NT2/D1 (cell line): ENCODE data around the gene DDAH1.

ENCODE experiments used
- DNase-seq: peaks from one replicate; pipeline ENCODE4 v3.0.0-alpha.2; 2011; ENCODE audit warnings: low read depth, low spot score
- H3K27me3 ChIP-seq: 2 replicates; pipeline ENCODE4 v1.6.0; 2011; ENCODE audit warnings: mild to moderate bottlenecking; ENCODE audit not compliant: insufficient read length, insufficient read depth
- H3K36me3 ChIP-seq: 2 replicates; pipeline ENCODE4 v1.6.1; 2011; ENCODE audit warnings: mild to moderate bottlenecking, low read length, mixed read lengths; ENCODE audit not compliant: insufficient read depth, insufficient read length
- H3K4me1 ChIP-seq: 2 replicates; pipeline ENCODE4 v1.5.1; 2011; ENCODE audit not compliant: insufficient read depth, insufficient read length
- H3K4me3 ChIP-seq: 2 replicates; pipeline ENCODE4 v1.5.1; 2011; ENCODE audit warnings: low read depth; ENCODE audit not compliant: insufficient read length
- H3K9ac ChIP-seq: 2 replicates; pipeline ENCODE4 v1.6.0; 2011; ENCODE audit warnings: low read depth; ENCODE audit not compliant: insufficient read length
- H3K9me3 ChIP-seq: 2 replicates; pipeline ENCODE4 v1.5.1; 2011; ENCODE audit warnings: mild to moderate bottlenecking, low read length; ENCODE audit not compliant: insufficient read depth
- SUZ12 ChIP-seq: IDR thresholded peaks from 2 replicates; pipeline ENCODE4 v1.6.1; 2011; ENCODE audit not compliant: insufficient read length, insufficient read depth; ENCODE audit errors: extremely low read depth
- YY1 ChIP-seq: IDR thresholded peaks from 2 replicates; pipeline ENCODE4 v1.6.1; 2011; ENCODE audit not compliant: insufficient read length, insufficient read depth
- ZNF274 ChIP-seq: IDR thresholded peaks from 2 replicates; pipeline ENCODE4 v1.6.1; 2011; ENCODE audit warnings: mild to moderate bottlenecking, low read depth, low read length

DDAH1 gene

GRCh38 chr1:85311818-85312217 lies 153.1 kb downstream of the DDAH1 start:
- no peaks in the 10 kb centered on the region; the same call in 1 of the 2 replicates for H3K9me3 ChIP-seq
- no peaks in the 10 kb centered on the region for H3K36me3 ChIP-seq
- DNase-seq = no peak
- TF ChIP-seq ZNF274 = no peak
- TF ChIP-seq SUZ12 = no peak
- no peak for TF ChIP-seq YY1
- H3K27me3 ChIP-seq = peaks cover 3% of the 10 kb centered on the region
- no peak overlapping the region for H3K9ac ChIP-seq
- H3K4me1 ChIP-seq = no peaks in the 10 kb centered on the region
- no peak overlapping the region for H3K4me3 ChIP-seq

GRCh38 chr1:85308833-85309350 lies 156.1 kb downstream of the DDAH1 start:
- Histone ChIP-seq H3K9ac (no peak overlapping the region), H3K9me3 (no peaks in the 10 kb centered on the region), H3K27me3 (peaks cover 3% of the 10 kb centered on the region), H3K36me3 (no peaks in the 10 kb centered on the region), H3K4me3 (no peak overlapping the region), H3K4me1 (no peaks in the 10 kb centered on the region)
- DNase-seq = no peak
- TF ChIP-seq SUZ12 (no peak), ZNF274 (no peak), YY1 (no peak)

- TF ChIP-seq ZNF274 (no peak), SUZ12 (no peak), YY1 (no peak)
- peak; percentile 91 for DNase-seq
- Histone ChIP-seq H3K4me1 (no peaks in the 10 kb centered on the region), H3K36me3 (no peaks in the 10 kb centered on the region), H3K4me3 (no peak overlapping the region), H3K9me3 (no peaks in the 10 kb centered on the region), H3K9ac (no peak overlapping the region), H3K27me3 (peaks cover 3% of the 10 kb centered on the region)
Observed at GRCh38 chr1:85307987-85308832, 156.7 kb downstream of the DDAH1 start.

GRCh38 chr1:85306236-85306635 lies 158.7 kb downstream of the DDAH1 start:
- Histone ChIP-seq H3K4me1 (no peaks in the 10 kb centered on the region), H3K27me3 (peaks cover 3% of the 10 kb centered on the region)
- DNase-seq = no peak

GRCh38 chr1:85303440-85304162 lies 161.4 kb downstream of the DDAH1 start:
- Histone ChIP-seq H3K9me3 (no peaks in the 10 kb centered on the region), H3K9ac (no peak overlapping the region), H3K4me3 (no peak overlapping the region), H3K36me3 (no peaks in the 10 kb centered on the region), H3K4me1 (peaks cover under 1% of the 10 kb centered on the region), H3K27me3 (peaks cover 2% of the 10 kb centered on the region)
- DNase-seq = no peak
- no peak for TF ChIP-seq ZNF274
- no peak for TF ChIP-seq YY1
- no peak for TF ChIP-seq SUZ12

More at GRCh38 chr1:85306236-85306635, 158.7 kb downstream of the DDAH1 start:
- Histone ChIP-seq H3K9me3 (no peaks in the 10 kb centered on the region), H3K9ac (no peak overlapping the region), H3K4me3 (no peak overlapping the region), H3K36me3 (no peaks in the 10 kb centered on the region)
- no peak for TF ChIP-seq SUZ12
- no peak for TF ChIP-seq YY1
- TF ChIP-seq ZNF274 = no peak

- TF ChIP-seq SUZ12 (no peak), ZNF274 (no peak), YY1 (no peak)
- H3K9me3 ChIP-seq = no peaks in the 10 kb centered on the region
- H3K9ac ChIP-seq = no peak overlapping the region
- DNase-seq = no peak
- peaks cover 5% of the 10 kb centered on the region for H3K4me1 ChIP-seq
- no peak overlapping the region for H3K4me3 ChIP-seq
- no peaks in the 10 kb centered on the region for H3K36me3 ChIP-seq
- H3K27me3 ChIP-seq = no peaks in the 10 kb centered on the region
Observed at GRCh38 chr1:85300140-85300539, 164.8 kb downstream of the DDAH1 start.
